GM12878 (cell line): ENCODE measurements around the gene NCOA6. TPM values are rescaled to one million over a fixed set of nuclear protein-coding genes. Genes with fewer than 3 reads are reported as not detected.

Experiments
- CBX3 ChIP-seq: fragments of 200-600 bp; sonication (generic); IDR thresholded peaks from 2 replicates; pipeline ENCODE4 v1.6.1; 2016; ENCODE audit warnings: low read depth, borderline replicate concordance
- CREB1 ChIP-seq: IDR thresholded peaks from 2 replicates; pipeline ENCODE4 v1.6.1; 2012; ENCODE audit warnings: low read depth, mild to moderate bottlenecking, inconsistent platforms
- ESRRA ChIP-seq: IDR thresholded peaks from 2 replicates; pipeline ENCODE4 v1.6.1; 2012; ENCODE audit warnings: mild to moderate bottlenecking, low read length, improper control_type of control experiment
- ETV6 ChIP-seq, 2 experiments: fragments of 450-650 bp in 1 of 2; IDR thresholded peaks in 1 of 2; conservative IDR thresholded peaks in 1 of 2; 2 replicates each; pipeline ENCODE4 v1.6.1; 2014; ENCODE audit warnings: antibody characterized with exemption in 1 of 2, borderline replicate concordance in 1 of 2, low read depth in 1 of 2, mild to moderate bottlenecking in 1 of 2, moderate library complexity in 1 of 2
- FOXM1 ChIP-seq: IDR thresholded peaks from 2 replicates; pipeline ENCODE4 v1.6.1; 2012; ENCODE audit warnings: low read depth, mild to moderate bottlenecking, inconsistent platforms, low read length, moderate library complexity
- HDGF ChIP-seq: fragments of 450-650 bp; IDR thresholded peaks from 2 replicates; pipeline ENCODE4 v1.6.1; 2016; ENCODE audit warnings: antibody characterized with exemption
- JUNB ChIP-seq: IDR thresholded peaks from 2 replicates; pipeline ENCODE4 v1.6.1; 2016; ENCODE audit warnings: antibody characterized with exemption, mild to moderate bottlenecking
- JUND ChIP-seq: IDR thresholded peaks from 2 replicates; pipeline ENCODE4 v1.6.1; 2012; ENCODE audit warnings: low read depth, mild to moderate bottlenecking, low read length, improper control_type of control experiment, moderate library complexity
- KDM1A ChIP-seq: fragments of 200-600 bp; sonication (generic); IDR thresholded peaks from 2 replicates; pipeline ENCODE4 v1.6.1; 2016; ENCODE audit warnings: borderline replicate concordance
- KLF5 ChIP-seq: fragments of 450-650 bp; IDR thresholded peaks from 2 replicates; pipeline ENCODE4 v1.6.1; 2014; ENCODE audit warnings: mild to moderate bottlenecking; ENCODE audit not compliant: partially characterized antibody
- MEF2B ChIP-seq: fragments of 450-650 bp; IDR thresholded peaks from 2 replicates; pipeline ENCODE4 v1.6.1; 2018; ENCODE audit warnings: mild to moderate bottlenecking, moderate library complexity; ENCODE audit not compliant: partially characterized antibody, poor library complexity, severe bottlenecking
- MLLT1 ChIP-seq: fragments of 450-650 bp; IDR thresholded peaks from 2 replicates; pipeline ENCODE4 v1.6.1; 2016; ENCODE audit warnings: mild to moderate bottlenecking
- MYB ChIP-seq: fragments of 150-350 bp; IDR thresholded peaks from 2 replicates; pipeline ENCODE4 v1.6.1; 2014; ENCODE audit warnings: mild to moderate bottlenecking, low read depth, low read length, borderline replicate concordance
- PAX8 ChIP-seq: fragments of 450-650 bp; IDR thresholded peaks from 2 replicates; pipeline ENCODE4 v1.6.1; 2017; ENCODE audit warnings: mild to moderate bottlenecking, moderate library complexity
- RB1 ChIP-seq: fragments of 450-650 bp; formaldehyde crosslinking; IDR thresholded peaks from 2 replicates; pipeline ENCODE4 v1.6.1; 2017; ENCODE audit warnings: mild to moderate bottlenecking, borderline replicate concordance
- SIX5 ChIP-seq: IDR thresholded peaks from 2 replicates; pipeline ENCODE4 v1.6.1; 2011; ENCODE audit warnings: mild to moderate bottlenecking, low read depth, low read length, moderate library complexity; ENCODE audit not compliant: severe bottlenecking
- SP1 ChIP-seq: IDR thresholded peaks from one replicate; pipeline ENCODE4 v1.6.1; 2011; ENCODE audit warnings: low read depth, low read length
- SREBF2 ChIP-seq: IDR thresholded peaks from 2 replicates; pipeline ENCODE4 v1.6.1; 2012; ENCODE audit warnings: mild to moderate bottlenecking, low read length
- SUZ12 ChIP-seq: fragments of 200-600 bp; sonication (generic); IDR thresholded peaks from one replicate; pipeline ENCODE4 v1.6.1; 2018; ENCODE audit warnings: antibody characterized with exemption, mild to moderate bottlenecking; ENCODE audit not compliant: unreplicated experiment
- USF1 ChIP-seq: IDR thresholded peaks from 2 replicates; pipeline ENCODE4 v1.6.1; 2011; ENCODE audit warnings: borderline replicate concordance, low read depth, mild to moderate bottlenecking, moderate library complexity, mixed read lengths, low read length; ENCODE audit not compliant: insufficient read depth; ENCODE audit errors: extremely low read length
- WRNIP1 ChIP-seq: IDR thresholded peaks from 2 replicates; pipeline ENCODE4 v1.6.1; 2011; ENCODE audit warnings: low read depth, low read length, improper control_type of control experiment, borderline replicate concordance
- ZBTB33 ChIP-seq: fragments of 450-650 bp; IDR thresholded peaks from 2 replicates; pipeline ENCODE4 v1.6.1; 2017; ENCODE audit warnings: mild to moderate bottlenecking
- polyA plus RNA-seq, 11 experiments: library from polyadenylated mRNA; depleted of rRNA in 4 of 11; unstranded in 6 of 11; stranded (reverse) in 5 of 11; fragments of >200 nt; fragmentation: Nextera tagmentation in 4 of 11; fragmentation: Illumina TruSeq in 1 of 11; extraction: Ambion mirVana in 4 of 11; extraction: Trizol in 1 of 11; gene quantifications; 1 replicate in 1 of 11; 2 replicates in 10 of 11; pipeline versions ENCODE4 v1.2.1 to v1.2.3, GENCODE V29; 2011 to 2016; ENCODE audit warnings: inconsistent platforms in 2 of 11, missing spikeins in 2 of 11, low read depth in 1 of 11
- total RNA-seq, 4 experiments: library from RNA; depleted of rRNA in 3 of 4; stranded (reverse); fragments of >200 nt in 3 of 4; fragmentation: Illumina TruSeq in 1 of 4; extraction: Trizol in 1 of 4; gene quantifications; 2 replicates each; pipeline versions ENCODE4 v1.2.1 to v1.2.3, GENCODE V29; 2013 to 2021
- TF ChIP-seq, protein P1 (sequence below): fragments of 450-650 bp; conservative IDR thresholded peaks from 2 replicates; pipeline ENCODE4 v1.6.1; 2017; ENCODE audit warnings: mild to moderate bottlenecking, moderate library complexity
- TF ChIP-seq, protein P2 (sequence below): IDR thresholded peaks from 2 replicates; pipeline ENCODE4 v1.6.1; 2012; ENCODE audit warnings: low read depth, low read length, improper control_type of control experiment

NCOA6 gene
- total and polyA plus RNA-seq, 10 of the 15 experiments (the other 5 are each of a cell fraction or from before 2014, with no cell fraction given), result 6.1 to 20.6 (median 12.6) TPM

DNA sequence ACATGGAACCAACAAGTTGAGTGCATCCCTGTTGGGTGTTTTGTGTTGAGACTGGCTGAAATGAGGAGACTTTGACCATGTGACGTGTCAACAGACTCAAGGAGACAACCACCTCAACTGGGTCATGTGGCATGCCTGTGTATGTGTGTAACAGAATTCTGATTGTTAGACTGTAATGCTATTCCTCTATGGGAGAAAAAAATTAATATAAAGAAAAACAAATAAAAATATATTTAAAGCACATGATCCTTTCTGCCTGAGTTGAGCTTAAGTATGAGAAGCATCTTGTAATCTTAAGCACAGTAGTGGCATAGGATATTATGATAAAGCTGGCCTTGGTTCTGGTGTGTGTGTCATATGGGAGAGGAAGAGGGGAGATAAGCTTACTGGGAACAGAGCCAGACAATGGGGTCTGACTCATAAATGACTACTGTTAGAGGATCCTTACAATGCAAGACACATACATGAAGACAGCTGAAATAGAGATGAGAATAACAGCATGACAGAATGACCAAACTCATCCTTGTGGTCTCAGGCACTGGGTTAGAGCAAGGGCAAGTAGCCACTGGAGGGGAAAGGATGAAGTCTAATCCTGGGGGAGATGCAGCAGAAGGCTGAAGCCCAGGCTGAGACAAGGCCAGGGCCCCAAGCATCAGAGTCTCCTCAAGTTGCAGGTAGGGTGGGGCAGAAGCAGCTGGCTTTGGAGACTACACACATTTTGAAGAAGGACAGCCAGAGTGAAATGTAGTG, 112.1 kb downstream of the NCOA6 start (continued):
- TF ChIP-seq ZBTB33 (no peak), SP1 (no peak), FOXM1 (peak; percentile 36; the same call in 1 of the 2 replicates), CREB1 (no peak), SUZ12 (no peak), CBX3 (no peak), WRNIP1 (no peak), ESRRA (no peak), KDM1A (no peak), KLF5 (no peak), HDGF (no peak), SIX5 (no peak), MEF2B (no peak), JUNB (peak; percentile 74), ETV6 (conservative IDR thresholded peaks at IDR 0.05 in 1 of 2, IDR thresholded peaks at IDR 0.05 in 1 of 2; ENCODE audit: borderline replicate concordance in 1 of 2, low read depth in 1 of 2) (no peak), MLLT1 (no peak), PAX8 (no peak), SREBF2 (no peak), USF1 (peak; percentile 13), MYB (no peak), RB1 (no peak), JUND (no peak)
- TF ChIP-seq, protein P1, sequence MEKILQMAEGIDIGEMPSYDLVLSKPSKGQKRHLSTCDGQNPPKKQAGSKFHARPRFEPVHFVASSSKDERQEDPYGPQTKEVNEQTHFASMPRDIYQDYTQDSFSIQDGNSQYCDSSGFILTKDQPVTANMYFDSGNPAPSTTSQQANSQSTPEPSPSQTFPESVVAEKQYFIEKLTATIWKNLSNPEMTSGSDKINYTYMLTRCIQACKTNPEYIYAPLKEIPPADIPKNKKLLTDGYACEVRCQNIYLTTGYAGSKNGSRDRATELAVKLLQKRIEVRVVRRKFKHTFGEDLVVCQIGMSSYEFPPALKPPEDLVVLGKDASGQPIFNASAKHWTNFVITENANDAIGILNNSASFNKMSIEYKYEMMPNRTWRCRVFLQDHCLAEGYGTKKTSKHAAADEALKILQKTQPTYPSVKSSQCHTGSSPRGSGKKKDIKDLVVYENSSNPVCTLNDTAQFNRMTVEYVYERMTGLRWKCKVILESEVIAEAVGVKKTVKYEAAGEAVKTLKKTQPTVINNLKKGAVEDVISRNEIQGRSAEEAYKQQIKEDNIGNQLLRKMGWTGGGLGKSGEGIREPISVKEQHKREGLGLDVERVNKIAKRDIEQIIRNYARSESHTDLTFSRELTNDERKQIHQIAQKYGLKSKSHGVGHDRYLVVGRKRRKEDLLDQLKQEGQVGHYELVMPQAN, result no peak
- TF ChIP-seq, protein P2, sequence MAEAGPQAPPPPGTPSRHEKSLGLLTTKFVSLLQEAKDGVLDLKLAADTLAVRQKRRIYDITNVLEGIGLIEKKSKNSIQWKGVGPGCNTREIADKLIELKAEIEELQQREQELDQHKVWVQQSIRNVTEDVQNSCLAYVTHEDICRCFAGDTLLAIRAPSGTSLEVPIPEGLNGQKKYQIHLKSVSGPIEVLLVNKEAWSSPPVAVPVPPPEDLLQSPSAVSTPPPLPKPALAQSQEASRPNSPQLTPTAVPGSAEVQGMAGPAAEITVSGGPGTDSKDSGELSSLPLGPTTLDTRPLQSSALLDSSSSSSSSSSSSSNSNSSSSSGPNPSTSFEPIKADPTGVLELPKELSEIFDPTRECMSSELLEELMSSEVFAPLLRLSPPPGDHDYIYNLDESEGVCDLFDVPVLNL, result no peak
